HCT116 (cell line): Measurements from ENCODE around the gene NAA15.

Experiments
- CEBPB ChIP-seq: IDR thresholded peaks from 2 replicates; pipeline ENCODE4 v1.6.1; 2012; ENCODE audit warnings: low read depth
- EZH2 ChIP-seq: fragments of 200-600 bp; sonication (generic); IDR thresholded peaks from 2 replicates; pipeline ENCODE4 v1.6.1; 2017; ENCODE audit warnings: antibody characterized with exemption, mixed run types
- EZH2phosphoT487 ChIP-seq: fragments of 200-600 bp; IDR thresholded peaks from 2 replicates; pipeline ENCODE4 v1.6.1; 2018; ENCODE audit warnings: antibody characterized with exemption, borderline replicate concordance
- POLR2A ChIP-seq: IDR thresholded peaks from 2 replicates; pipeline ENCODE4 v1.7.0; 2011; ENCODE audit warnings: borderline replicate concordance; ENCODE audit not compliant: insufficient read depth, insufficient read length; ENCODE audit errors: extremely low read depth
- POLR2AphosphoS5 ChIP-seq: IDR thresholded peaks from 2 replicates; pipeline ENCODE4 v1.6.1; 2011; ENCODE audit warnings: mild to moderate bottlenecking, low read depth, low read length, moderate library complexity
- RAD21 ChIP-seq: IDR thresholded peaks from 2 replicates; pipeline ENCODE4 v1.6.1; 2012; ENCODE audit warnings: low read depth, mild to moderate bottlenecking
- SRF ChIP-seq: IDR thresholded peaks from 2 replicates; pipeline ENCODE4 v1.6.1; 2012; ENCODE audit warnings: low read depth
- TF ChIP-seq, protein P1 (sequence below), 3 experiments: fragments of 200-600 bp in 1 of 3; sonication (generic) in 1 of 3; IDR thresholded peaks in 2 of 3; conservative IDR thresholded peaks in 1 of 3; 2 replicates each; pipeline ENCODE4 v1.5.1; 2012 to 2017; ENCODE audit warnings: low read depth in 2 of 3, low read length in 2 of 3, antibody characterized with exemption in 1 of 3, borderline replicate concordance in 1 of 3, control low read depth in 1 of 3, mild to moderate bottlenecking in 1 of 3, mixed read lengths in 1 of 3, mixed run types in 1 of 3, moderate library complexity in 1 of 3; ENCODE audit not compliant: insufficient read depth in 1 of 3
- TF ChIP-seq, protein P2 (sequence below): IDR thresholded peaks from 2 replicates; pipeline ENCODE4 v1.6.1; 2012; ENCODE audit warnings: low read depth
- TF ChIP-seq, protein P3 (sequence below): IDR thresholded peaks from 2 replicates; pipeline ENCODE4 v1.6.1; 2012
- TF ChIP-seq, protein P4 (sequence below): IDR thresholded peaks from 2 replicates; pipeline ENCODE4 v1.6.1; 2012

DNA sequence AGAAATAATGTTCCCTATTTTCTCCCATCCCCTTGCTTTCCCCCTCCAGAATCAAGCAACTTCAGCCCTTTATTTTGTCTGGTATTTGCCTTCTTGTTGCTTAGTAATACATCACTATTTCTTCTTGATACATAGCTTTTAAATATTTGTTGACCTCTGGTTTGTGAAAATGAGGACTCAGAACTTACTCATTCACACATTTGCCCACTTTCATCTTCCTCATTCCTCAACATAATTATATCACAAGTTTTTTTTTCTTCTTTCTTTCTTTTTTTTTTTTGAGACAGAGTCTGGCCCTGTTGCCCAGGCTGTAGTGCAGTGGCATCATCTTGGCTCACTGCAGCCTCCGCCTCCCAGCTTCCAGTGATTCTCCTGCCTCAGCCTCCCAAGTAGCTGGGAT, 29.9 kb downstream of the NAA15 start:
- TF ChIP-seq, protein P1, sequence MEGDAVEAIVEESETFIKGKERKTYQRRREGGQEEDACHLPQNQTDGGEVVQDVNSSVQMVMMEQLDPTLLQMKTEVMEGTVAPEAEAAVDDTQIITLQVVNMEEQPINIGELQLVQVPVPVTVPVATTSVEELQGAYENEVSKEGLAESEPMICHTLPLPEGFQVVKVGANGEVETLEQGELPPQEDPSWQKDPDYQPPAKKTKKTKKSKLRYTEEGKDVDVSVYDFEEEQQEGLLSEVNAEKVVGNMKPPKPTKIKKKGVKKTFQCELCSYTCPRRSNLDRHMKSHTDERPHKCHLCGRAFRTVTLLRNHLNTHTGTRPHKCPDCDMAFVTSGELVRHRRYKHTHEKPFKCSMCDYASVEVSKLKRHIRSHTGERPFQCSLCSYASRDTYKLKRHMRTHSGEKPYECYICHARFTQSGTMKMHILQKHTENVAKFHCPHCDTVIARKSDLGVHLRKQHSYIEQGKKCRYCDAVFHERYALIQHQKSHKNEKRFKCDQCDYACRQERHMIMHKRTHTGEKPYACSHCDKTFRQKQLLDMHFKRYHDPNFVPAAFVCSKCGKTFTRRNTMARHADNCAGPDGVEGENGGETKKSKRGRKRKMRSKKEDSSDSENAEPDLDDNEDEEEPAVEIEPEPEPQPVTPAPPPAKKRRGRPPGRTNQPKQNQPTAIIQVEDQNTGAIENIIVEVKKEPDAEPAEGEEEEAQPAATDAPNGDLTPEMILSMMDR (IDR thresholded peaks at IDR 0.05 in 2 of 3, conservative IDR thresholded peaks at IDR 0.05 in 1 of 3; ENCODE audit: borderline replicate concordance in 1 of 3, insufficient read depth in 1 of 3, low read depth in 2 of 3, low read length in 2 of 3) = no peak
- TF ChIP-seq CEBPB (no peak), POLR2A (no peak), RAD21 (no peak), POLR2AphosphoS5 (no peak), EZH2phosphoT487 (no peak), EZH2 (no peak), SRF (no peak)
- TF ChIP-seq, protein P2, sequence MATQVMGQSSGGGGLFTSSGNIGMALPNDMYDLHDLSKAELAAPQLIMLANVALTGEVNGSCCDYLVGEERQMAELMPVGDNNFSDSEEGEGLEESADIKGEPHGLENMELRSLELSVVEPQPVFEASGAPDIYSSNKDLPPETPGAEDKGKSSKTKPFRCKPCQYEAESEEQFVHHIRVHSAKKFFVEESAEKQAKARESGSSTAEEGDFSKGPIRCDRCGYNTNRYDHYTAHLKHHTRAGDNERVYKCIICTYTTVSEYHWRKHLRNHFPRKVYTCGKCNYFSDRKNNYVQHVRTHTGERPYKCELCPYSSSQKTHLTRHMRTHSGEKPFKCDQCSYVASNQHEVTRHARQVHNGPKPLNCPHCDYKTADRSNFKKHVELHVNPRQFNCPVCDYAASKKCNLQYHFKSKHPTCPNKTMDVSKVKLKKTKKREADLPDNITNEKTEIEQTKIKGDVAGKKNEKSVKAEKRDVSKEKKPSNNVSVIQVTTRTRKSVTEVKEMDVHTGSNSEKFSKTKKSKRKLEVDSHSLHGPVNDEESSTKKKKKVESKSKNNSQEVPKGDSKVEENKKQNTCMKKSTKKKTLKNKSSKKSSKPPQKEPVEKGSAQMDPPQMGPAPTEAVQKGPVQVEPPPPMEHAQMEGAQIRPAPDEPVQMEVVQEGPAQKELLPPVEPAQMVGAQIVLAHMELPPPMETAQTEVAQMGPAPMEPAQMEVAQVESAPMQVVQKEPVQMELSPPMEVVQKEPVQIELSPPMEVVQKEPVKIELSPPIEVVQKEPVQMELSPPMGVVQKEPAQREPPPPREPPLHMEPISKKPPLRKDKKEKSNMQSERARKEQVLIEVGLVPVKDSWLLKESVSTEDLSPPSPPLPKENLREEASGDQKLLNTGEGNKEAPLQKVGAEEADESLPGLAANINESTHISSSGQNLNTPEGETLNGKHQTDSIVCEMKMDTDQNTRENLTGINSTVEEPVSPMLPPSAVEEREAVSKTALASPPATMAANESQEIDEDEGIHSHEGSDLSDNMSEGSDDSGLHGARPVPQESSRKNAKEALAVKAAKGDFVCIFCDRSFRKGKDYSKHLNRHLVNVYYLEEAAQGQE = no peak
- TF ChIP-seq, protein P3, sequence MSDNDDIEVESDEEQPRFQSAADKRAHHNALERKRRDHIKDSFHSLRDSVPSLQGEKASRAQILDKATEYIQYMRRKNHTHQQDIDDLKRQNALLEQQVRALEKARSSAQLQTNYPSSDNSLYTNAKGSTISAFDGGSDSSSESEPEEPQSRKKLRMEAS = no peak
- TF ChIP-seq, protein P4, sequence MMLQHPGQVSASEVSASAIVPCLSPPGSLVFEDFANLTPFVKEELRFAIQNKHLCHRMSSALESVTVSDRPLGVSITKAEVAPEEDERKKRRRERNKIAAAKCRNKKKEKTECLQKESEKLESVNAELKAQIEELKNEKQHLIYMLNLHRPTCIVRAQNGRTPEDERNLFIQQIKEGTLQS = no peak
